Stimulated activated CD4-positive, alpha-beta T cell treated with anti-CD3 and anti-CD28 coated beads, Interleukin-2, amount 100 ng/mL, for 48 hours (primary cell): ENCODE results near the gene FAM3C.

Experiments used
- DNase-seq, 2 donors: peaks; one replicate each; pipeline ENCODE4 v3.0.0-alpha.2; 2020

FAM3C gene

GRCh38 chr7:121410829-121411596, 14.9 kb upstream of the FAM3C start:
- DNase-seq = no peak

GRCh38 chr7:121406944-121407343, 10.8 kb upstream of the FAM3C start:
- DNase-seq = no peak

GRCh38 chr7:121406461-121406860, 10.4 kb upstream of the FAM3C start:
- DNase-seq = no peak

- no peak for DNase-seq
Measured at GRCh38 chr7:121404348-121404747, 8.2 kb upstream of the FAM3C start.

- no peak for DNase-seq
Measured at GRCh38 chr7:121402701-121403100, 6.6 kb upstream of the FAM3C start.

- no peak for DNase-seq
Measured at GRCh38 chr7:121401896-121402295, 5.8 kb upstream of the FAM3C start.

- DNase-seq = no peak
Measured at GRCh38 chr7:121398246-121398645, 2.1 kb upstream of the FAM3C start.

GRCh38 chr7:121397822-121398221, 1.7 kb upstream of the FAM3C start:
- no peak for DNase-seq

- DNase-seq = no peak
Measured at GRCh38 chr7:121397361-121397760, 1.3 kb upstream of the FAM3C start.

- peak; percentile 23 to 31 for DNase-seq
Measured at GRCh38 chr7:121395494-121395960, 581 bp downstream of the FAM3C start.

GRCh38 chr7:121394709-121395140, 1.4 kb downstream of the FAM3C start:
- DNase-seq = no peak

GRCh38 chr7:121393005-121393366, 3.1 kb downstream of the FAM3C start:
- no peak for DNase-seq

- DNase-seq = no peak
Measured at GRCh38 chr7:121392277-121393004, 3.7 kb downstream of the FAM3C start.

- no peak for DNase-seq
Measured at GRCh38 chr7:121391686-121392085, 4.4 kb downstream of the FAM3C start.

- no peak for DNase-seq
Measured at GRCh38 chr7:121390617-121391016, 5.5 kb downstream of the FAM3C start.

GRCh38 chr7:121390109-121390508, 6.0 kb downstream of the FAM3C start:
- no peak for DNase-seq

GRCh38 chr7:121388950-121389349, 7.2 kb downstream of the FAM3C start:
- no peak for DNase-seq

- DNase-seq = no peak
Measured at GRCh38 chr7:121385800-121386179, 10.3 kb downstream of the FAM3C start.

GRCh38 chr7:121385056-121385799, 10.9 kb downstream of the FAM3C start:
- DNase-seq = no peak

GRCh38 chr7:121384265-121384664, 11.8 kb downstream of the FAM3C start:
- DNase-seq = no peak

GRCh38 chr7:121383235-121383910, 12.7 kb downstream of the FAM3C start:
- DNase-seq = no peak

GRCh38 chr7:121382473-121382872, 13.6 kb downstream of the FAM3C start:
- no peak for DNase-seq

- no peak for DNase-seq
Measured at GRCh38 chr7:121379930-121380329, 16.2 kb downstream of the FAM3C start.
